ENCODE data around the gene NHERF2.

Gene NHERF2

DNA sequence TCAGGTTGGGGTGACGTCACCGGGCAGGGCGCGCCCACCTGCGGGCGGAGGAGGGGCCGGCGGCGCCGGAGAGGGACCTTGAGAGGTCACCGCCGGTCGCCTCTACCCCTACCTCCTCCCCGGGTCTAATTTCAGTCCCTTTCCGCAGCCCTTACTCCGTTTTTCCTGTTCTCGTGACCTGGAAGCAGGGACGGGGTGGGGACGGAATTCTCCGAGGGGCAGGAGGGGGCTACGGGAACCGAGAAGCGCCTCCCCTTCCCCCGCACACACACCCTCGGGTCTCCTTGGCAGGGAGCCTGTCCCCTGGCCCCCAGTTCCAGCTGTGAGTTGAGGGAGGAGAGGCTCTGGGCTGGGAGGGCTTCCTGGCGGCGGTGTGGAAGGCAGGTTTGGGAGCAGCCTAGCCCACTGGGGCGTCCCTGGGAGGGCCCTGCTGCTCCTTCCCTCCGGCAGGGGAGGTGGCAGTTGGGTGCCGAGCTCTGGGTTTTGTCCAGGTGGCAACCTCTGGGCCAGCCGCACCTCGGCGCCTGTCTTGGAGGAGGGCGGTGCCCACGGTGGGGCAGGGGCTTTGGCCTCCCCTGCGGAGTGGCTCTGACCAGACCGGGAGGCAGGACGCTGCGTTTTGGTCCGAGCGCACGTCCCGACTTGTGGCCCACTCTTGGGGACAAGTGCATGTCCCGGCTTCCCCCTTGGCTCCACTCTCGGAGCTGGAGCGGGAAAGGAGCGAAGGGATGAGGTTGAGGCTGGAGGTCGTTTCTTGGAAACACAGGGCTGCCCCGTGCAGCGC, 36.2 kb upstream of the NHERF2 start:
- DNase-seq (ENCODE audit: low read depth in 2 of 2, low spot score in 1 of 2), result no peak

GRCh38 chr16:1991135-1991551, 35.6 kb upstream of the NHERF2 start:
- no peak for DNase-seq (ENCODE audit: low read depth in 2 of 2, low spot score in 1 of 2)

- no peak for DNase-seq (ENCODE audit: low read depth in 2 of 2, low spot score in 1 of 2)
Observed at GRCh38 chr16:1991588-1991947, 35.1 kb upstream of the NHERF2 start.

DNA sequence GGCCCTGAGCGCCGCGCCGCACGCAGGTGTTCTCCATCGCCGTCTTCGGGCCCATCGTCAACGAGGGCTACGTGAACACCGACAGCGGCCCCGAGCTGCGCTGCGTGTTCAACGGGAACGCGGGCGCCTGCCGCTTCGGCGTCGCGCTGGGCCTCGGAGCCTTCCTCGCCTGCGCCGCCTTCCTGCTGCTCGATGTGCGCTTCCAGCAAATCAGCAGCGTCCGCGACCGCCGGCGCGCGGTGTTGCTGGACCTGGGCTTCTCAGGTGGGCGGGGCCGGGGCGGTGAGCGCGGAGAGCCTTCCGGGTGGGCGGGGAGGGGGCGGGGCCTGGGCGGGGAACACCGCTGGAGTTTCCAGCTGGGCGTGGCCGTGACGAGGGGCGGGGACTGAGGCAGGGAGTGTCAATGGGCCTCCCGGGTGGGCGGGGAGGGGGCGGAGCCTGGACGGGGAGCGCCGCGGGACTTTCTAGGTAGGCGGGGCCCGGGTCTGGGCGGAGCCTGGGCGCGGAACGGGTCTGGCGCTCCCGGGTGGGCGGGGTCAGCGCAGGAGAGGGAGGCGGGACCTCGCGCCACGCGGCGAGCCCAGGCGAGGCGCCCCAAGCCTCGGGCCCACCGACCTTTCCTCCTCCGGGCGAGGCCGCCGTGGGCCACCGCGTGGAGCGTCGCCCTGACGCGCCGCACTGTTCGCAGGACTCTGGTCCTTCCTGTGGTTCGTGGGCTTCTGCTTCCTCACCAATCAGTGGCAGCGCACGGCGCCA, 34.6 kb upstream of the NHERF2 start:
- DNase-seq (ENCODE audit: low read depth in 2 of 2, low spot score in 1 of 2), result peak; percentile 95 to 98

GRCh38 chr16:1992704-1993317, 33.9 kb upstream of the NHERF2 start:
- DNase-seq (ENCODE audit: low read depth in 2 of 2, low spot score in 1 of 2), result no peak

GRCh38 chr16:1993731-1994131, 33.0 kb upstream of the NHERF2 start:
- DNase-seq (ENCODE audit: low read depth in 2 of 2, low spot score in 1 of 2), result no peak

GRCh38 chr16:1997494-1998359, 29.0 kb upstream of the NHERF2 start:
- no peak for DNase-seq (ENCODE audit: low read depth in 2 of 2, low spot score in 1 of 2)

DNA sequence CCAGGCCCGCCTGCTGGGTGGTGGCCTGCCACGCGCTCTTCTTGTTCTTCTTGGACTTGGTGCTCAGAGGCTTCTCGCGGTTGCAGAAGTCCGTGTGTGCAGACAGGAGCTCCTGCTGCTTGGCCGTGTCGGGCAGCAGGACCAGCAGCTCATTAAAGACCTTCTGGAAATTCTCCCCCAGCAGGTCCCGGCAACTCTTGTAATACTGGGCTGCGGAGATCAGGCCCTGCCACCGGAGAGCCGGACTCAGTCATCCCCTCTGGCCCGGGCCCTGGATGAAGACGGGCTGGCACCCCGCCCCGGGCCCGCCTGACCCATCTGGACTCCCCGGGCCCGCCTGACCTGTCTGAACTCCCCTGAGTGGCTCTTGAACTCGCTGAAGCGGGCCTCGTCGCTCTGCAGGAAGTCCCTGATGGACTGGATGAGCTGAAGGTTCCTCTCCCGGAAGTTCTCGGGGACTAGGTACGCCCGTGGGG, 28.3 kb upstream of the NHERF2 start:
- no peak for DNase-seq (ENCODE audit: low read depth in 2 of 2, low spot score in 1 of 2)

- no peak for DNase-seq (ENCODE audit: low read depth in 2 of 2, low spot score in 1 of 2)
Observed at GRCh38 chr16:1998852-1999801, 27.6 kb upstream of the NHERF2 start.

- no peak for DNase-seq (ENCODE audit: low read depth in 2 of 2, low spot score in 1 of 2)
Observed at GRCh38 chr16:1999866-2000514, 26.7 kb upstream of the NHERF2 start.

DNA sequence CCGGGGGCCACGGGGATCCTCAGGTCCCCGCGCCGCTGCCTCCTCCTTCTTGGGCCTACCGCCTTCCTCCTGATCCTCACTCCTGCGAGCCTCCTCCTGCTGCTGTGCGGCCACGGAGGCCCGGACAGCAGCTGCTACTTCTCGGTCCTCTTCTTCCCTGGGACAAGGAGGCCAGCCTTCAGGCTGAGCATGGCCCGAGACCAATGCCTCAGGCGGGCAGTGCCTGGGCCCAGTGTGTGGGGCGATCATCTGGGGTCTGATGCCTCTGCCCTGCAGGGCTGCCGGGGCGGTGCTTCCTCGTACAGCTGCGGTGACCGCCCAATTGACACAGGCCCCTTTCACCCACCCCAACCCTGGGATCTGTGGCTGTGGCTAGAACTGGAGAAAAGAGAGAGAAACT, 25.7 kb upstream of the NHERF2 start:
- no peak for DNase-seq (ENCODE audit: low read depth in 2 of 2, low spot score in 1 of 2)

GRCh38 chr16:2001456-2002355, 25.0 kb upstream of the NHERF2 start:
- no peak for DNase-seq (ENCODE audit: low read depth in 2 of 2, low spot score in 1 of 2)

DNA sequence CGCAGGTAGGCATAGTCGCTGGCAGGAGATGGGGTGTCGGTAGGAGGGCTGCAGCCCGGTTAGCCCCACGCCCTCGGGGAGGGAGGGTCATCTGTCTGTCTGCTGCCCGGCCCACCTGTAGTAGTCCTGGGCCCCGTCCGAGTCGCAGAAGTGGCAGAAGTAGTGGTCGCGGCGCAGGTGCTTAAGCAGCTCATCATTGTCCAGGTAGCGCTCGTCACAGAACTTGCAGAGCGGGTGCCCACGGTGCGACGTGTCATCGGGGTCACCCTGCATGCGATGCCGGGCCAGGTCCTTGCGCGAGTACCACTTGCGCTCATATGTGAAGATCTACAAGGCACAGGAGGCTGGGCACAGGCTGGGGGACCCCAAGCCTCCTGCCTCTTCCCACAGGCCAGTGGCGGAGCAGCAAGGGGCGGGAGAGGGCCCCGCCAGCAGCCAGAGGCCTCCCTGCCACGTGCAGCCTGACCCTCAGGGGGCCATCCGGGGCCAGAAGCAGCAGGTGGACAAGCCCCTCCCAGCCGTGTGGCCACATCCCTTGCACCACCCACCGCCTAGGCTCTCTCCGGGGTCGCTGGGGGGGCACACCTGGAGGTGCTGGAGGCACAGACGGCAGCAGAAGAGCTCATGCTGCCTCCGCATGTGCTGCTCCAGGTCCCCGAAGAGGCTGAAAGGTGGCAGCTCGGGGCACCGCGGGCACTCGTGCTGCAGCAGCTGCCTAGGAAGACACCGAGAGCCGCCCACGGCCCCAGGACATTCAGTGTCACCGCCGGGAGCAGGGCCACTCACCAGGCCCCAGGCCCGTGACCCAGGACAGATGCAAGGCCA, 24.1 kb upstream of the NHERF2 start:
- no peak for DNase-seq (ENCODE audit: low read depth in 2 of 2, low spot score in 1 of 2)

- no peak for DNase-seq (ENCODE audit: low read depth in 2 of 2, low spot score in 1 of 2)
Observed at GRCh38 chr16:2003231-2003826, 23.4 kb upstream of the NHERF2 start.

GRCh38 chr16:2003827-2004641, 22.7 kb upstream of the NHERF2 start:
- peak in 1 of 2 donors; percentile 66 for DNase-seq (ENCODE audit: low read depth in 2 of 2, low spot score in 1 of 2)

DNA sequence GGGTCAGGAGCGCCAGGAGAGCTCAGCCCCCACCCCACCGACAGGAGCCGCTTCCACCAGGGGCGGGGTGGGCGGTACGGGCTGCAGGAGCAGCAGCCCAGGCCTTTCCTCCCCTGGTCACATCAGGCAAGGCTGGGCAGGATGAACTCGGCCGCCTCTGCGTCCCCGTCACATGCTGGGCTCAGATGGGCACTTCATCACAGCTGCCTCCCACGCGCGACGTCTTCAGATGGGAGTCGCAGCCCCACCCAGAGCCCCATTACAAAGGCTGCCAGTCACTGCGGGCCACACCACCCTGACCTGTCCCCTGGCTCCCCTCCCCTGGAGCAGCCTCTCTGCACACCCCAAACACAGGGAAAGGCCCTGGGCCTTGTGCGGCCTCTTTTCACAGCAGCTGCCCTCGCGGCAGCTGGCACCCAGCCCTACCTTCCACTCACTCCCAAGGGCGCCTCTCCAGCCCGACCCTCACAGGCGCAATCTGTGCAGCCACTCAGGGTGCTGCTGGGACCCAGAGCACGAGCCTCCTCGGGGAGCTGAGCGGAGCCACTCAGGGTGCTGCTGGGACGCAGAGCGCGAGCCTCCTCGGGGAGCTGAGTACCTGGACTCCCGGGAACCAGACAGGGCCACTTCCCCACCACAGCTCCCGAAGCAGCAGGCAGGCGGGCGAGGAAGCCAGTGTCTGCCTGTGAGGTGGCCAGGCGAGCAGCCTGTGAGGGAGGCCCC, 21.7 kb upstream of the NHERF2 start:
- no peak for DNase-seq (ENCODE audit: low read depth in 2 of 2, low spot score in 1 of 2)

All from stimulated activated CD8-positive, alpha-beta memory T cell treated with anti-CD3 and anti-CD28 coated beads, Interleukin-4, amount 100 ng/mL, for 1 hour (primary cell).